DND-41 (cell line): ENCODE measurements around the gene SUMF1.

Experiments
- ATAC-seq: fragments of 200-7000 bp; cut with Tn5 transposase; 3 replicates; pipeline ENCODE4 v1.9.1; 2021; ENCODE audit warnings: low read depth; ENCODE audit not compliant: insufficient read depth
- DNase-seq: peaks from one replicate; pipeline ENCODE4 v3.0.0-alpha.2; 2020
- H2AFZ ChIP-seq: 2 replicates; pipeline ENCODE4 v1.6.0; 2012; ENCODE audit warnings: low read depth, low read length
- H3K27ac ChIP-seq: 2 replicates; pipeline ENCODE4 v1.5.1; 2012; ENCODE audit warnings: low read length, inconsistent platforms
- H3K27me3 ChIP-seq: fragments of 200-600 bp; sonication (generic); 2 replicates; pipeline ENCODE4 v1.6.0; 2012; ENCODE audit warnings: low read length, mild to moderate bottlenecking, inconsistent platforms; ENCODE audit not compliant: insufficient read depth, poor library complexity
- H3K36me3 ChIP-seq: 2 replicates; pipeline ENCODE4 v1.5.1; 2012; ENCODE audit warnings: low read length, inconsistent platforms; ENCODE audit not compliant: insufficient read depth
- H3K4me1 ChIP-seq: 2 replicates; pipeline ENCODE4 v1.5.1; 2012; ENCODE audit warnings: mild to moderate bottlenecking, low read length; ENCODE audit not compliant: insufficient read depth
- H3K4me2 ChIP-seq: 2 replicates; pipeline ENCODE4 v1.6.0; 2012; ENCODE audit warnings: mild to moderate bottlenecking, moderate library complexity, low read length, inconsistent platforms; ENCODE audit not compliant: insufficient read depth
- H3K4me3 ChIP-seq, 2 experiments: fragments of 200-600 bp in 1 of 2; shearing (Covaris generic) in 1 of 2; 2 replicates each; pipeline ENCODE4 v1.5.1; 2012 to 2016; ENCODE audit warnings: inconsistent platforms in 2 of 2, low read length in 2 of 2, mild to moderate bottlenecking in 2 of 2, low read depth in 1 of 2, moderate library complexity in 1 of 2
- H3K79me2 ChIP-seq: 2 replicates; pipeline ENCODE4 v1.6.0; 2012; ENCODE audit warnings: low read length, inconsistent platforms; ENCODE audit not compliant: insufficient read depth
- H3K9ac ChIP-seq: 2 replicates; pipeline ENCODE4 v1.6.0; 2012; ENCODE audit warnings: low read depth, mild to moderate bottlenecking, inconsistent platforms, low read length, moderate library complexity
- H3K9me3 ChIP-seq: 2 replicates; pipeline ENCODE4 v1.5.1; 2012; ENCODE audit warnings: low read length, moderate library complexity, mild to moderate bottlenecking, inconsistent platforms; ENCODE audit not compliant: insufficient read depth, severe bottlenecking
- H4K20me1 ChIP-seq: 2 replicates; pipeline ENCODE4 v1.6.0; 2012; ENCODE audit warnings: low read length; ENCODE audit not compliant: insufficient read depth
- EZH2 ChIP-seq: IDR thresholded peaks from 3 replicates; pipeline ENCODE4 v1.6.1; 2012; ENCODE audit warnings: borderline replicate concordance, low read depth, mild to moderate bottlenecking, moderate library complexity, low read length, inconsistent platforms; ENCODE audit not compliant: severe bottlenecking
- TF ChIP-seq, protein P1 (sequence below): IDR thresholded peaks from 2 replicates; pipeline ENCODE4 v1.5.1; 2012; ENCODE audit warnings: borderline replicate concordance, low read length, moderate library complexity, mild to moderate bottlenecking; ENCODE audit not compliant: poor library complexity, severe bottlenecking; ENCODE audit errors: extremely low read depth

Gene SUMF1

DNA sequence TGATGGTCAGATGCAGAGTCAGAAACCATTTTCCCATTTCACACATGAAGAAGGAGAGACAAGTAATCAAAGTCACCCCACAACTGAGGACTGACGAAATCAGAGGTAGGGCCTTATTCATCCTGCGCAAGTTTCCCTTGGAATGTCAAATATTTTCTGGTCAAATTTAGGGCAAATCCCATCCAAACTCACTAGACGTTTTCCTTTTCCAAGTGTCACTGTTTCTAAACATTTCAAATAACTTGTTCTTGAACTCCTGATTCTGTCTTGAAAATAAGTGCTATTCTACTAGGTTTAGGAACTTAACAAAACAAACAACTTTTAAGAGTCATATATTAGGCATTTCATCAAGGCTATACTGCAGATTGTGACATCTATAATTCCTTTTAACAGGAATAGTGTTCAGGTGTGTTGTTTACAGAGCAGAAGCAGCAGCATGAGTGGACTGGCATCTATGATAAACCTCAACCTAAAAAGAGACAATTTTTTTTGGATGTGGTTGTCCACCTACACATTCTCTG, 40.7 kb downstream of the SUMF1 start:
- Histone ChIP-seq H3K27me3 (no peaks in the 10 kb centered on the region), H3K27ac (no peak overlapping the region), H4K20me1 (peaks cover 2% of the 10 kb centered on the region; the same call in 1 of the 2 replicates), H3K4me1 (no peaks in the 10 kb centered on the region), H3K9ac (no peak overlapping the region), H3K4me3 (no peak overlapping the region), H3K36me3 (no peaks in the 10 kb centered on the region), H3K79me2 (no peaks in the 10 kb centered on the region), H3K4me2 (no peak overlapping the region), H2AFZ (no peak overlapping the region), H3K9me3 (peaks cover 4% of the 10 kb centered on the region)
- no peak for ATAC-seq
- DNase-seq: no peak
- TF ChIP-seq, protein P1, sequence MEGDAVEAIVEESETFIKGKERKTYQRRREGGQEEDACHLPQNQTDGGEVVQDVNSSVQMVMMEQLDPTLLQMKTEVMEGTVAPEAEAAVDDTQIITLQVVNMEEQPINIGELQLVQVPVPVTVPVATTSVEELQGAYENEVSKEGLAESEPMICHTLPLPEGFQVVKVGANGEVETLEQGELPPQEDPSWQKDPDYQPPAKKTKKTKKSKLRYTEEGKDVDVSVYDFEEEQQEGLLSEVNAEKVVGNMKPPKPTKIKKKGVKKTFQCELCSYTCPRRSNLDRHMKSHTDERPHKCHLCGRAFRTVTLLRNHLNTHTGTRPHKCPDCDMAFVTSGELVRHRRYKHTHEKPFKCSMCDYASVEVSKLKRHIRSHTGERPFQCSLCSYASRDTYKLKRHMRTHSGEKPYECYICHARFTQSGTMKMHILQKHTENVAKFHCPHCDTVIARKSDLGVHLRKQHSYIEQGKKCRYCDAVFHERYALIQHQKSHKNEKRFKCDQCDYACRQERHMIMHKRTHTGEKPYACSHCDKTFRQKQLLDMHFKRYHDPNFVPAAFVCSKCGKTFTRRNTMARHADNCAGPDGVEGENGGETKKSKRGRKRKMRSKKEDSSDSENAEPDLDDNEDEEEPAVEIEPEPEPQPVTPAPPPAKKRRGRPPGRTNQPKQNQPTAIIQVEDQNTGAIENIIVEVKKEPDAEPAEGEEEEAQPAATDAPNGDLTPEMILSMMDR: no peak
- TF ChIP-seq EZH2: no peak

- Histone ChIP-seq H3K79me2 (no peaks in the 10 kb centered on the region), H3K27ac (no peak overlapping the region), H3K4me3 (no peak overlapping the region), H3K9me3 (no peaks in the 10 kb centered on the region), H3K4me1 (no peaks in the 10 kb centered on the region), H3K9ac (no peak overlapping the region), H2AFZ (no peak overlapping the region), H3K36me3 (no peaks in the 10 kb centered on the region), H3K27me3 (no peaks in the 10 kb centered on the region), H3K4me2 (no peak overlapping the region), H4K20me1 (peaks cover 2% of the 10 kb centered on the region; the same call in 1 of the 2 replicates)
- TF ChIP-seq EZH2: no peak
- TF ChIP-seq, protein P1: no peak
- ATAC-seq (no peak), DNase-seq (no peak)
Measured at GRCh38 chr3:4425707-4426106, 41.4 kb downstream of the SUMF1 start.

DNA sequence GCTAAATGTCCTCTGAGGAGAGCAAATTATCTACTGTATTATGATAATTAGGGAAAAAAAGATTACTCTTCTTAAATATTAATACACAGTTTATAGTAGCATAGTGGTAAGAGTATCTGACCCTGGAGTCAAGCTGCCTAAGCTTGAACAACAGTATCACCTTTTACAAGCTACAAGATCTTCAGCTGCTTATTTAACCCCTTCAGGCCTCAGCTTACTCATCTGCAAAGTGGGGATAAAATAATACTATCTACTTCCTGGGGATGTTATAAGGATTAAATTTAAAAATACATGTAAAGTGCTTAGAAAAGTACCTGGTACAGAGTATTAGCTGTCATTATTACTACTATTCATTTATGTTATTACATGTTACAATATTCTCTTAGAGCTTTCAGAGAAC, 42.0 kb downstream of the SUMF1 start:
- no peak overlapping the region for H3K4me3 ChIP-seq
- ATAC-seq (no peak), DNase-seq (no peak)
- H3K4me2 ChIP-seq: no peak overlapping the region
- H3K4me1 ChIP-seq: no peaks in the 10 kb centered on the region
- no peak overlapping the region for H2AFZ ChIP-seq
- no peaks in the 10 kb centered on the region for H3K27me3 ChIP-seq
- TF ChIP-seq, protein P1: no peak
- no peak for TF ChIP-seq EZH2
- peaks cover 2% of the 10 kb centered on the region; the same call in 1 of the 2 replicates for H4K20me1 ChIP-seq
- no peaks in the 10 kb centered on the region for H3K79me2 ChIP-seq
- no peak overlapping the region for H3K9ac ChIP-seq
- no peak overlapping the region for H3K27ac ChIP-seq
- H3K9me3 ChIP-seq: no peaks in the 10 kb centered on the region
- H3K36me3 ChIP-seq: no peaks in the 10 kb centered on the region

- ATAC-seq (no peak), DNase-seq (no peak)
- TF ChIP-seq, protein P1: no peak
- TF ChIP-seq EZH2: no peak
Measured at GRCh38 chr3:4421121-4421520, 45.9 kb downstream of the SUMF1 start.

More at GRCh38 chr3:4421121-4421520, 45.9 kb downstream of the SUMF1 start:
- Histone ChIP-seq H3K4me2 (no peak overlapping the region), H3K27ac (no peak overlapping the region), H3K9ac (no peak overlapping the region), H3K4me1 (no peaks in the 10 kb centered on the region), H3K9me3 (no peaks in the 10 kb centered on the region), H3K4me3 (no peak overlapping the region), H3K27me3 (no peaks in the 10 kb centered on the region), H2AFZ (no peak overlapping the region), H3K79me2 (no peaks in the 10 kb centered on the region), H4K20me1 (peaks cover 2% of the 10 kb centered on the region; the same call in 1 of the 2 replicates), H3K36me3 (peaks cover 4% of the 10 kb centered on the region; the same call in 1 of the 2 replicates)
